ENCODE measurements around the gene B4GALNT4. TPM values are rescaled to one million over a fixed set of nuclear protein-coding genes. Genes with fewer than 3 reads are reported as not detected.
A peak's percentile ranks its signal among the peaks of the same experiment; 100 is the strongest.

The B4GALNT4 gene
- total and polyA plus RNA-seq, 2 of the 13 experiments (the other 11 are each of a cell fraction or from before 2014, with no cell fraction given) = 30.5 to 50.1 TPM

DNA sequence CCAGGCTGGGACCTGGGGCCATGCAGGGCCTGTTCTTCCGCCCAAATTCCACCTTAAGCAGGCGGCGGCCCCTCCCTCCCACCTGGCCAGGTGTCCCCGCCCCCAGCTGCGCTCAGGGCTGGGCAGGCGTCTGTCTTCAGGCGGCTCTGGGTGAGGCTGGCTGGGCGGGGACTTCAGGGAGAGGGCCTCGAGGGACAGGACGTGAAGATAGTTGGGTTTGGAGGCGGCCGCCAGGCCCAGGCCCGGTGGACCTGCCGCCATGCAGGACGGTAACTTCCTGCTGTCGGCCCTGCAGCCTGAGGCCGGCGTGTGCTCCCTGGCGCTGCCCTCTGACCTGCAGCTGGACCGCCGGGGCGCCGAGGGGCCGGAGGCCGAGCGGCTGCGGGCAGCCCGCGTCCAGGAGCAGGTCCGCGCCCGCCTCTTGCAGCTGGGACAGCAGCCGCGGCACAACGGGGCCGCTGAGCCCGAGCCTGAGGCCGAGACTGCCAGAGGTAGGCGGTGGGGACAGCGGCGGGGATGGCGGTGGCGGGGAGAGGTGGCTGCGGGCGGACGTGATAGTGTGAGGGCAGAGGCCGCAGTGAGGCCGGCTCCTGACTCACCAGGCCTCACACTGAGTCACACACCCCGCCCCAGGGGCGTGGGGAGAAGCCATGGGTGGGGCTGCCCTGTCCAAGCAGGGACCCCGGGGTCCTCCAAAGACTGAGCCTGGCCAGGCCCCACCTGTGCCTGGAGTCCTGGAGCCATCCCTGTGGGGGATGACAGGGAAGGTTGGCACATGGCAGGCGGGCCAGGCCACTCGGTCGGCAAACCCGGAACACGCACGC is 24.9 kb downstream of the B4GALNT4 start, which contains the start of gene PKP3:
PKP3 (plus strand) TSS at position 176 of the 824 bp plus-strand sequence; CDS start at position 260, 84 bp downstream.
- peak; percentile 33 for ATAC-seq
- POLR2A ChIA-PET = interaction anchor here (1.5 to 2.6 kb wide), 3 partner anchors 13 to 53 kb away, joined by 4 to 15 read pairs (median 5); no protein-coding TSS in a partner anchor
- Histone ChIP-seq H3K4me2 (ENCODE audit: low read depth, low read length) (peak within 1 kb of the TSS; percentile 90), H3K4me1 (ENCODE audit: insufficient read depth, low read length) (peaks cover 74% of the 10 kb centered on the region), H3K27me3 (ENCODE audit: control insufficient read depth in 1 of 2, insufficient read depth in 2 of 2, low read length in 2 of 2) (peaks cover 0 to 2% of the 10 kb centered on the region in 2 experiments; a peak in 3 of 5 replicates), H4K20me1 (ENCODE audit: insufficient read depth, low read length) (no peaks in the 10 kb centered on the region), H3K36me3 (replicated peaks in 1 of 2; ENCODE audit: control insufficient read depth in 1 of 2, insufficient read depth in 2 of 2, low read length in 2 of 2) (peaks cover 1 to 7% of the 10 kb centered on the region in 2 experiments; a peak in 3 of 5 replicates), H3K27ac (ENCODE audit: extremely low read length, insufficient read depth, low read length) (peak within 1 kb of the TSS; percentile 54), H3K9ac (ENCODE audit: insufficient read depth, low read depth, low read length) (peak within 1 kb of the TSS; percentile 70), H3K9me3 (ENCODE audit: low read length) (no peaks in the 10 kb centered on the region), H3K4me3 (replicated peaks in 1 of 3; ENCODE audit: insufficient read depth in 1 of 3, low read depth in 2 of 3, low read length in 3 of 3) (peak within 1 kb of the TSS; percentile 50 to 76 (median 75)), H2AFZ (ENCODE audit: low read length) (no peak within 1 kb of the TSS), H3K79me2 (ENCODE audit: insufficient read depth, low read length) (peaks cover 8% of the 10 kb centered on the region)
- intact Hi-C loops (cut with micrococcal nuclease; ENCODE audit: unreplicated experiment) (no loop called here), in situ Hi-C loops (cut with HindIII; ENCODE audit: extremely low pct_ligation_motif_present, low pct_unique_long_range_greater_than_20kb) (no loop called here)
- no peak for FAIRE-seq
- 1% methylated on average over 25 of the region's 57 CpGs for WGBS (ENCODE audit: low lambda C conversion rate)
- TSS peak; percentile 79 for BruUV-seq (replicated peaks)
- peak; percentile 37 for DNase-seq (ENCODE audit: low spot score)
- CTCF ChIA-PET (ENCODE audit: low intra/inter-chr PET ratio, low total read pairs) = no interaction called here
- TF ChIP-seq FOXM1 (CRISPR knock-in tag; IDR thresholded peaks at IDR 0.05) = no peak
- TF ChIP-seq ZSCAN31 (CRISPR knock-in tag; IDR thresholded peaks at IDR 0.05; ENCODE audit: low read depth) = peak; percentile 52
- TF ChIP-seq ZNF101 (CRISPR knock-in tag; IDR thresholded peaks at IDR 0.05; ENCODE audit: borderline replicate concordance, low read depth) = no peak
- TF ChIP-seq RBFOX2 (IDR thresholded peaks at IDR 0.05; ENCODE audit: low read depth, low read length) = peak; percentile 83
- no peak for TF ChIP-seq ZMYM2 (CRISPR knock-in tag; IDR thresholded peaks at IDR 0.05)
- TF ChIP-seq ZFP82 (CRISPR knock-in tag; IDR thresholded peaks at IDR 0.05; ENCODE audit: borderline replicate concordance) = 0 out of 2 replicates have a peak, but pooled peaks have one; percentile 69
- peak; percentile 27 for TF ChIP-seq PHF5A (CRISPR knock-in tag; IDR thresholded peaks at IDR 0.05; ENCODE audit: low read depth, unreplicated experiment)
- TF ChIP-seq ZSCAN21 (CRISPR knock-in tag; IDR thresholded peaks at IDR 0.05; ENCODE audit: borderline replicate concordance) = peak; percentile 73; the same call in 1 of the 2 replicates
- TF ChIP-seq ZC3H13 (CRISPR knock-in tag; IDR thresholded peaks at IDR 0.05) = peak; percentile 51; the same call in 1 of the 2 replicates
- no peak for TF ChIP-seq TMF1 (CRISPR knock-in tag; IDR thresholded peaks at IDR 0.05; ENCODE audit: low read depth)
- TF ChIP-seq POLR2G (IDR thresholded peaks at IDR 0.05; ENCODE audit: low read depth, low read length) = peak; percentile 63
- TF ChIP-seq PTBP1 (IDR thresholded peaks at IDR 0.05; ENCODE audit: low read depth, low read length, poor library complexity, severe bottlenecking) = peak; percentile 22
- TF ChIP-seq, protein P1, sequence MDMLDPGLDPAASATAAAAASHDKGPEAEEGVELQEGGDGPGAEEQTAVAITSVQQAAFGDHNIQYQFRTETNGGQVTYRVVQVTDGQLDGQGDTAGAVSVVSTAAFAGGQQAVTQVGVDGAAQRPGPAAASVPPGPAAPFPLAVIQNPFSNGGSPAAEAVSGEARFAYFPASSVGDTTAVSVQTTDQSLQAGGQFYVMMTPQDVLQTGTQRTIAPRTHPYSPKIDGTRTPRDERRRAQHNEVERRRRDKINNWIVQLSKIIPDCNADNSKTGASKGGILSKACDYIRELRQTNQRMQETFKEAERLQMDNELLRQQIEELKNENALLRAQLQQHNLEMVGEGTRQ (IDR thresholded peaks at IDR 0.05; ENCODE audit: low read depth, low read length) = no peak
- TF ChIP-seq, protein P1 (CRISPR knock-in tag; IDR thresholded peaks at IDR 0.05; ENCODE audit: borderline replicate concordance) = no peak
- 0 out of 2 replicates have a peak, but pooled peaks have one; percentile 24 for TF ChIP-seq AKAP8 (CRISPR knock-in tag; IDR thresholded peaks at IDR 0.05)
- no peak for TF ChIP-seq NONO (IDR thresholded peaks at IDR 0.05)
- TF ChIP-seq NONO (CRISPR knock-in tag; conservative IDR thresholded peaks at IDR 0.05) = peak; percentile 49; the same call in 1 of the 2 replicates
- TF ChIP-seq DR1 (CRISPR knock-in tag; IDR thresholded peaks at IDR 0.05) = 0 out of 2 replicates have a peak, but pooled peaks have one; percentile 4
- TF ChIP-seq HHEX (CRISPR knock-in tag; IDR thresholded peaks at IDR 0.05) = no peak
- TF ChIP-seq ZNF138 (CRISPR knock-in tag; IDR thresholded peaks at IDR 0.05; ENCODE audit: low read depth) = peak; percentile 17; the same call in 1 of the 2 replicates
- TF ChIP-seq PHF20 (CRISPR knock-in tag; IDR thresholded peaks at IDR 0.05) = peak; percentile 52; the same call in 1 of the 2 replicates
- peak; percentile 59 for TF ChIP-seq YY1 (IDR thresholded peaks at IDR 0.05; ENCODE audit: insufficient read depth, insufficient replicate concordance, low read depth, low read length)
- peak; percentile 93 for TF ChIP-seq ZFX (CRISPR knock-in tag; IDR thresholded peaks at IDR 0.05; ENCODE audit: low read depth)
- TF ChIP-seq MEF2D (CRISPR knock-in tag; IDR thresholded peaks at IDR 0.05) = peak; percentile 18; the same call in 1 of the 2 replicates
